ENCODE measurements around the gene FKBP2. TPM values are rescaled to one million over a fixed set of nuclear protein-coding genes. Genes with fewer than 3 reads are reported as not detected.

The FKBP2 gene
- total and polyA plus RNA-seq, 2 of the 13 experiments (the other 11 are each of a cell fraction or from before 2014, with no cell fraction given), result 30.1 to 53.3 TPM

- Histone ChIP-seq H2AFZ (ENCODE audit: low read length) (no peak overlapping the region), H3K27ac (ENCODE audit: extremely low read length, insufficient read depth, low read length) (no peak overlapping the region), H3K4me3 (replicated peaks in 1 of 3; ENCODE audit: insufficient read depth in 1 of 3, low read depth in 2 of 3, low read length in 3 of 3) (no peak overlapping the region), H3K4me2 (ENCODE audit: low read depth, low read length) (no peak overlapping the region; the same call in 1 of the 2 replicates), H3K79me2 (ENCODE audit: insufficient read depth, low read length) (no peaks in the 10 kb centered on the region), H3K36me3 (replicated peaks in 1 of 2; ENCODE audit: control insufficient read depth in 1 of 2, insufficient read depth in 2 of 2, low read length in 2 of 2) (no peaks in the 10 kb centered on the region), H3K9me3 (ENCODE audit: low read length) (no peaks in the 10 kb centered on the region), H3K27me3 (ENCODE audit: control insufficient read depth in 1 of 2, insufficient read depth in 2 of 2, low read length in 2 of 2) (peaks cover 18 to 50% of the 10 kb centered on the region in 2 experiments), H4K20me1 (ENCODE audit: insufficient read depth, low read length) (no peaks in the 10 kb centered on the region), H3K4me1 (ENCODE audit: insufficient read depth, low read length) (peaks cover 23% of the 10 kb centered on the region; the same call in 1 of the 2 replicates), H3K9ac (ENCODE audit: insufficient read depth, low read depth, low read length) (no peak overlapping the region)
- intact Hi-C loops (cut with micrococcal nuclease; ENCODE audit: unreplicated experiment) (no loop called here), in situ Hi-C loops (cut with HindIII; ENCODE audit: extremely low pct_ligation_motif_present, low pct_unique_long_range_greater_than_20kb) (no loop called here)
- TF ChIP-seq SAP130 (CRISPR knock-in tag; IDR thresholded peaks at IDR 0.05; ENCODE audit: low read depth) (no peak), BRCA1 (CRISPR knock-in tag; IDR thresholded peaks at IDR 0.05) (no peak), FIP1L1 (IDR thresholded peaks at IDR 0.05; ENCODE audit: borderline replicate concordance, insufficient read depth, low read depth, low read length) (no peak), ZKSCAN8 (CRISPR knock-in tag; IDR thresholded peaks at IDR 0.05; ENCODE audit: borderline replicate concordance) (no peak), ZNF557 (CRISPR knock-in tag; IDR thresholded peaks at IDR 0.05) (no peak), EED (CRISPR knock-in tag; IDR thresholded peaks at IDR 0.05) (no peak), ARID2 (CRISPR knock-in tag; IDR thresholded peaks at IDR 0.05; ENCODE audit: borderline replicate concordance) (no peak), ZNF678 (CRISPR knock-in tag; IDR thresholded peaks at IDR 0.05) (no peak), WIZ (CRISPR knock-in tag; IDR thresholded peaks at IDR 0.05) (no peak), SAFB2 (CRISPR knock-in tag; IDR thresholded peaks at IDR 0.05; ENCODE audit: borderline replicate concordance, low read depth) (no peak), ZNF83 (CRISPR knock-in tag; IDR thresholded peaks at IDR 0.05; ENCODE audit: borderline replicate concordance) (no peak), ZNF619 (CRISPR knock-in tag; IDR thresholded peaks at IDR 0.05) (no peak), ZNF382 (CRISPR knock-in tag; IDR thresholded peaks at IDR 0.05; ENCODE audit: borderline replicate concordance) (no peak)
- TF ChIP-seq, protein P1, sequence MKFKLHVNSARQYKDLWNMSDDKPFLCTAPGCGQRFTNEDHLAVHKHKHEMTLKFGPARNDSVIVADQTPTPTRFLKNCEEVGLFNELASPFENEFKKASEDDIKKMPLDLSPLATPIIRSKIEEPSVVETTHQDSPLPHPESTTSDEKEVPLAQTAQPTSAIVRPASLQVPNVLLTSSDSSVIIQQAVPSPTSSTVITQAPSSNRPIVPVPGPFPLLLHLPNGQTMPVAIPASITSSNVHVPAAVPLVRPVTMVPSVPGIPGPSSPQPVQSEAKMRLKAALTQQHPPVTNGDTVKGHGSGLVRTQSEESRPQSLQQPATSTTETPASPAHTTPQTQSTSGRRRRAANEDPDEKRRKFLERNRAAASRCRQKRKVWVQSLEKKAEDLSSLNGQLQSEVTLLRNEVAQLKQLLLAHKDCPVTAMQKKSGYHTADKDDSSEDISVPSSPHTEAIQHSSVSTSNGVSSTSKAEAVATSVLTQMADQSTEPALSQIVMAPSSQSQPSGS (CRISPR knock-in tag; IDR thresholded peaks at IDR 0.05), result no peak
- WGBS (ENCODE audit: low lambda C conversion rate), result 44% methylated on average over 8 of the region's 10 CpGs
- no peak for DNase-seq (ENCODE audit: low spot score)
- BruUV-seq (replicated peaks), result no TSS peak
- no peak for ATAC-seq
- POLR2A ChIA-PET, result interaction anchor here (1.0 to 2.0 kb wide), 2 partner anchors 14 to 20 kb away, joined by 3 to 11 read pairs; no protein-coding TSS in a partner anchor
- FAIRE-seq, result no peak
- CTCF ChIA-PET (ENCODE audit: low intra/inter-chr PET ratio, low total read pairs), result no interaction called here
Observed at GRCh38 chr11:64290352-64291261, 49.7 kb downstream of the FKBP2 start.

All from HepG2 (cell line).